A673 (cell line): ENCODE measurements around the gene DPF3. TPM values are rescaled to one million over a fixed set of nuclear protein-coding genes. Genes with fewer than 3 reads are reported as not detected.

ENCODE experiments used
- BruUV-seq: library from RNA; stranded (reverse); fragments of 400-500 nt; replicated peaks from 2 replicates; lab custom pipeline; 2021; lab: Mats Ljungman, UMichigan
- CTCF ChIA-PET: fragments of 300-600 bp; sonication (Branson Sonifier 250); formaldehyde crosslinking; loops from one replicate; lab custom pipeline; 2022; ENCODE audit warnings: antibody characterized with exemption; lab: Charles Lee
- POLR2A ChIA-PET: fragments of 300-600 bp; sonication (Branson Sonifier 250); formaldehyde crosslinking; loops from one replicate; lab custom pipeline; 2022; ENCODE audit warnings: antibody characterized with exemption; ENCODE audit not compliant: low non-redundant PET; lab: Charles Lee
- DNase-seq: peaks from one replicate; pipeline ENCODE4 v3.0.0-alpha.2; 2015; ENCODE audit warnings: low spot score
- H3K27ac ChIP-seq: fragments of 200-600 bp; sonication (generic); 2 replicates; pipeline ENCODE4 v1.5.1; 2016; ENCODE audit warnings: mixed run types, low read depth, mild to moderate bottlenecking, mixed read lengths, antibody characterized with exemption, low read length; ENCODE audit not compliant: poor library complexity, severe bottlenecking
- H3K27me3 ChIP-seq: fragments of 200-600 bp; sonication (generic); replicated peaks from 2 replicates; pipeline ENCODE4 v1.6.1; 2017; ENCODE audit warnings: mixed run types, low read depth, mild to moderate bottlenecking, mixed read lengths, antibody characterized with exemption, low read length; ENCODE audit not compliant: insufficient read depth, poor library complexity
- H3K36me3 ChIP-seq: fragments of 200-600 bp; sonication (generic); 2 replicates; pipeline ENCODE4 v1.6.1; 2016; ENCODE audit warnings: mixed run types, mild to moderate bottlenecking, mixed read lengths, antibody characterized with exemption, low read length; ENCODE audit not compliant: insufficient read depth, poor library complexity, severe bottlenecking
- H3K4me1 ChIP-seq: fragments of 200-600 bp; sonication (generic); 2 replicates; pipeline ENCODE4 v1.6.1; 2017; ENCODE audit warnings: mixed run types, mild to moderate bottlenecking, mixed read lengths, antibody characterized with exemption, low read length; ENCODE audit not compliant: insufficient read depth, poor library complexity, severe bottlenecking
- H3K4me3 ChIP-seq: fragments of 200-600 bp; sonication (generic); 2 replicates; pipeline ENCODE4 v1.5.1; 2016; ENCODE audit warnings: low read depth, mixed run types, mild to moderate bottlenecking, mixed read lengths, low read length; ENCODE audit not compliant: poor library complexity, severe bottlenecking
- H3K9me3 ChIP-seq: fragments of 200-600 bp; sonication (generic); 2 replicates; pipeline ENCODE4 v1.6.1; 2016; ENCODE audit warnings: mixed run types, low read depth, mild to moderate bottlenecking, mixed read lengths, antibody characterized with exemption, low read length; ENCODE audit not compliant: poor library complexity, severe bottlenecking
- CTCF ChIP-seq: fragments of 300-800, 200-600 bp; sonication (generic); conservative IDR thresholded peaks from 2 replicates; pipeline ENCODE4 v1.5.1; 2017; ENCODE audit warnings: low read depth, mild to moderate bottlenecking, antibody characterized with exemption, low read length, moderate library complexity, mixed read lengths
- EZH2 ChIP-seq: fragments of 200-600 bp; sonication (generic); IDR thresholded peaks from 2 replicates; pipeline ENCODE4 v1.6.1; 2017; ENCODE audit warnings: borderline replicate concordance, low read depth, mild to moderate bottlenecking, mixed read lengths, antibody characterized with exemption, low read length; ENCODE audit not compliant: poor library complexity, severe bottlenecking
- intact Hi-C: fragments of 100-400 bp; cut with micrococcal nuclease; formaldehyde crosslinking; loops from one replicate; pipeline ENCODE4 v1.10.0; 2022; ENCODE audit not compliant: unreplicated experiment
- total RNA-seq: library from RNA; stranded (reverse); gene quantifications from 2 replicates; pipeline ENCODE4 v1.2.3, GENCODE V29; 2021

DPF3 gene
- total RNA-seq, 1 experiment from 2014 or later, result 15.7 TPM

- H3K27me3 ChIP-seq, result no peaks in the 10 kb centered on the region
- intact Hi-C loops, result no loop called here
- H3K36me3 ChIP-seq, result no peaks in the 10 kb centered on the region
- no peaks in the 10 kb centered on the region for H3K9me3 ChIP-seq
- POLR2A ChIA-PET, result no interaction called here
- no peak for DNase-seq
- BruUV-seq, result no TSS peak
- no peak for TF ChIP-seq CTCF
- no peak for TF ChIP-seq EZH2
- H3K27ac ChIP-seq, result no peak overlapping the region
- H3K4me3 ChIP-seq, result no peak overlapping the region
- CTCF ChIA-PET, result no interaction called here
- H3K4me1 ChIP-seq, result peaks cover 2% of the 10 kb centered on the region
These were observed 277.6 kb downstream of the DPF3 start for GRCh38 chr14:72616294-72616693.

- Histone ChIP-seq H3K4me3 (no peak overlapping the region), H3K27ac (no peak overlapping the region), H3K9me3 (no peaks in the 10 kb centered on the region), H3K27me3 (no peaks in the 10 kb centered on the region), H3K36me3 (no peaks in the 10 kb centered on the region), H3K4me1 (no peaks in the 10 kb centered on the region)
- ChIA-PET POLR2A (no interaction called here), CTCF (no interaction called here)
- no TSS peak for BruUV-seq
- intact Hi-C loops, result no loop called here
- TF ChIP-seq EZH2, result no peak
- TF ChIP-seq CTCF, result no peak
- DNase-seq, result peak; percentile 29
These were observed 278.3 kb downstream of the DPF3 start for GRCh38 chr14:72615451-72616121.

GRCh38 chr14:72614891-72615415, 278.9 kb downstream of the DPF3 start:
- no peaks in the 10 kb centered on the region for H3K4me1 ChIP-seq
- H3K4me3 ChIP-seq, result no peak overlapping the region
- no peaks in the 10 kb centered on the region for H3K36me3 ChIP-seq
- intact Hi-C loops, result no loop called here
- H3K9me3 ChIP-seq, result no peaks in the 10 kb centered on the region
- no TSS peak for BruUV-seq
- H3K27me3 ChIP-seq, result no peaks in the 10 kb centered on the region
- H3K27ac ChIP-seq, result no peak overlapping the region
- no peak for DNase-seq
- POLR2A ChIA-PET, result no interaction called here
- TF ChIP-seq EZH2, result no peak
- no peak for TF ChIP-seq CTCF
- CTCF ChIA-PET, result no interaction called here
